Stomach smooth muscle (tissue), 2 donors: Measurements from ENCODE around the gene SCAF8.

Experiments used
- H3K27ac ChIP-seq: one replicate; pipeline ENCODE4 v1.7.0; 2013; ENCODE audit warnings: mild to moderate bottlenecking, low read length, inconsistent platforms
- H3K27me3 ChIP-seq, 2 donors: one replicate each; pipeline ENCODE4 v1.7.0; 2013; ENCODE audit warnings: low read length in 2 of 2; ENCODE audit not compliant: insufficient read depth in 2 of 2, control insufficient read depth in 1 of 2
- H3K36me3 ChIP-seq, 2 donors: one replicate each; pipeline ENCODE4 v1.7.0; 2013; ENCODE audit warnings: low read length in 2 of 2; ENCODE audit not compliant: control insufficient read depth in 2 of 2, insufficient read depth in 2 of 2
- H3K4me1 ChIP-seq: one replicate; pipeline ENCODE4 v1.7.0; 2013; ENCODE audit warnings: low read length; ENCODE audit not compliant: control insufficient read depth, insufficient read depth
- H3K4me3 ChIP-seq, 2 donors: one replicate each; pipeline ENCODE4 v1.7.0; 2013; ENCODE audit warnings: low read length in 2 of 2
- H3K9ac ChIP-seq, 2 donors: one replicate each; pipeline ENCODE4 v1.7.0; 2013; ENCODE audit warnings: low read length in 2 of 2, mild to moderate bottlenecking in 1 of 2
- H3K9me3 ChIP-seq, 2 donors: one replicate each; pipeline ENCODE4 v1.7.0; 2013; ENCODE audit warnings: low read length in 2 of 2; ENCODE audit not compliant: control insufficient read depth in 2 of 2
- donor health status: healthy.
- donor health status: Pancreatic carcinoma.

Gene SCAF8, protein sequence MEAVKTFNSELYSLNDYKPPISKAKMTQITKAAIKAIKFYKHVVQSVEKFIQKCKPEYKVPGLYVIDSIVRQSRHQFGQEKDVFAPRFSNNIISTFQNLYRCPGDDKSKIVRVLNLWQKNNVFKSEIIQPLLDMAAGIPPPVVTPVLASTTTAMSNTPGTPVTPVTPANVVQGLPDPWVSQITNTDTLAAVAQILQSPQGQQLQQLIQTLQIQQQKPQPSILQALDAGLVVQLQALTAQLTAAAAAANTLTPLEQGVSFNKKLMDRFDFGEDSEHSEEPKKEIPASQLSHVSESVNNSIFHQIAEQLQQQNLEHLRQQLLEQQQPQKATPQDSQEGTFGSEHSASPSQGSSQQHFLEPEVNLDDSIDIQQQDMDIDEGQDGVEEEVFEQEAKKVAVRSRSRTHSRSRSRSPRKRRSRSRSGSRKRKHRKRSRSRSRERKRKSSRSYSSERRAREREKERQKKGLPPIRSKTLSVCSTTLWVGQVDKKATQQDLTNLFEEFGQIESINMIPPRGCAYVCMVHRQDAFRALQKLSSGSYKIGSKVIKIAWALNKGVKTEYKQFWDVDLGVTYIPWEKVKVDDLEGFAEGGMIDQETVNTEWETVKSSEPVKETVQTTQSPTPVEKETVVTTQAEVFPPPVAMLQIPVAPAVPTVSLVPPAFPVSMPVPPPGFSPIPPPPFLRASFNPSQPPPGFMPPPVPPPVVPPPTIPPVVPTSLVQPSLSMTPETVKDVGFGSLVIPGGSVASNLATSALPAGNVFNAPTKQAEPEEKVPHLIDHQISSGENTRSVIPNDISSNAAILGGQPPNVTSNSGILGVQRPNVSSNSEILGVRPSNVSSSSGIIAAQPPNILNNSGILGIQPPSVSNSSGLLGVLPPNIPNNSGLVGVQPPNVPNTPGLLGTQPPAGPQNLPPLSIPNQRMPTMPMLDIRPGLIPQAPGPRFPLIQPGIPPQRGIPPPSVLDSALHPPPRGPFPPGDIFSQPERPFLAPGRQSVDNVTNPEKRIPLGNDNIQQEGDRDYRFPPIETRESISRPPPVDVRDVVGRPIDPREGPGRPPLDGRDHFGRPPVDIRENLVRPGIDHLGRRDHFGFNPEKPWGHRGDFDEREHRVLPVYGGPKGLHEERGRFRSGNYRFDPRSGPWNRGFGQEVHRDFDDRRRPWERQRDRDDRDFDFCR (N-terminal part only)

DNA sequence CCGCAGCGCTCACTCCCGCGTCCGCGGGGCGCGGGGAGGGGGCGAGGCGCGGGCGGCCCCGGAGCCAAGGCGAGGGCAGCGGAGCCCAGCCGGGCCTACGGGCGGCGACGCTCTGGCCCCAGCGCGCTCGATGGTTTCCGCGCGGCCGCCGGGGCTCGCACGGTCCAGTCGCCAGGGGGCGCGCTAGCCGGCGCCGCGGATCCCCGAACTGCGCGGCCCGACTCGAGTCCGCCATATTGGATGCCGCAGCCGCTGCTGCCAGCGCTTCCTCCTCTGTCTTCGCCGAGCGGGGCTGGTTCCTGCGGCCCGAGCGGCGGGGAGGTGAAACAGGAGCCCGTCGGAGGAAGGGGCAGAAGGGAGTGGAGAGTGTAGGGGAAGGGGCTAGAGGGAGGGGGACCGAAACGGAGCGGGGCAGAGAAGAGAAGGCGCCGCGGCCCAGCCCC, at the start of gene SCAF8:
SCAF8 (plus strand) TSS at position 234 of the 443 bp plus-strand sequence. CDS start 485 bp downstream, outside the sequence.
- Histone ChIP-seq H3K27me3 (no peaks in the 10 kb centered on the region), H3K36me3 (peaks cover 0 to 4% of the 10 kb centered on the region in 2 donors), H3K4me1 (peaks cover 27% of the 10 kb centered on the region), H3K4me3 (peak within 1 kb of the TSS; percentile 73 to 97), H3K9ac (peak within 1 kb of the TSS; percentile 86 to 89), H3K9me3 (no peaks in the 10 kb centered on the region), H3K27ac (peak within 1 kb of the TSS; percentile 96)

DNA sequence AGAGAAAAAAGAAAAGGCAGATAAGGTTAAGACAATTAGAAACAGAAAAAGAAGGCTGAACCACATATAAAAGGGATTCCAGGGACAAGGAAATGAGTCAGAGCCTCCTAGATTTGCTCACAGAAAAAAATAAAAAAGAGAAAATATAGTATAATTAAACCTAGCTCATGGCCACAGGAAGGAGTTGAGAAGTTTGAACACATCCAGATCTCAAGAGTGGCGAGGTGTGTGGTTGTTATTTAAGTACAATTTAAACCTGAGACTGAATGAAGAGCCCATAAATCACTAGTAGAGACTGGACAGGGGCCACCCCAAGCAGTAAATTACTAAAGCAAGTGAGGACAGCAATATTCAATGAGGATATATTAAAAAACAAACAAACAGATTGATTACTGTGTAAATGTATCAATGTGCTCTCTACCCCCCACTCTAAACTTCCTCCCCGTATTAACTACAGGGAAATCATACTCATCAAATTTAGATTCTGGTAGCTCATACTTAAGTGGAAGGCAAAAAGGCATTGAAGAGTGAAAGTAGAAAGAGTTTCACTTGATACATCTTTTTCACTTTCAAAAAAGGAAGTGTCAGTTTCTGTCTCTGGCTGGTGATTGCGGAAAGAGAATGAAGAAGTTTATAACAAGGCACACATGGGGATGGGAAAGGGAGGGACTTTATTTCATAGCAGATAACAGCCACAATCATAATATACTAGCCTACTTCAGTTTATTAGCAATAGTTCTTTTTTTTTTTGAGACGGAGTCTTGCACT, 49.3 kb upstream of the SCAF8 start:
- Histone ChIP-seq H3K9ac (no peak overlapping the region), H3K36me3 (no peaks in the 10 kb centered on the region), H3K4me3 (no peak overlapping the region), H3K27me3 (no peaks in the 10 kb centered on the region), H3K27ac (no peak overlapping the region), H3K9me3 (no peaks in the 10 kb centered on the region), H3K4me1 (no peaks in the 10 kb centered on the region)

DNA sequence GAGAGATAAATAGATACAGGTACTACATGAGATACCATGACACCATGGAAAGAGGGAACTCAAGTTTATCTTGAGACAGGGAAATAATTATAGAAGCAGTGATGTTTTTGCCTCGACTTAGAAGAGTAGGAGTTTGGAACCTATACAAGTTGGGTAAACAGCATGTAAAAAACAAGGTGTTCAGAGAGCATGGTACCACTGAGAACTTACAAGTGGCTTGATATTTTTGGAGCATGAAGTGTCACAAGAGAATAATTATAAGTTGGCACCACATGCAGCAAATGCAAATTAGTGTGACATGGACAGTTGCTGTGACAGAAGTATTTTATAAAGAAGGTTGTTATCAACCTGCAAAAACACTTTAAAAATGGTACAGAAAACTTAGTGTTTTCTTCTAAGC, 47.1 kb upstream of the SCAF8 start:
- Histone ChIP-seq H3K4me1 (no peaks in the 10 kb centered on the region), H3K36me3 (no peaks in the 10 kb centered on the region), H3K4me3 (no peak overlapping the region), H3K27me3 (no peaks in the 10 kb centered on the region), H3K9me3 (no peaks in the 10 kb centered on the region), H3K9ac (no peak overlapping the region), H3K27ac (no peak overlapping the region)

DNA sequence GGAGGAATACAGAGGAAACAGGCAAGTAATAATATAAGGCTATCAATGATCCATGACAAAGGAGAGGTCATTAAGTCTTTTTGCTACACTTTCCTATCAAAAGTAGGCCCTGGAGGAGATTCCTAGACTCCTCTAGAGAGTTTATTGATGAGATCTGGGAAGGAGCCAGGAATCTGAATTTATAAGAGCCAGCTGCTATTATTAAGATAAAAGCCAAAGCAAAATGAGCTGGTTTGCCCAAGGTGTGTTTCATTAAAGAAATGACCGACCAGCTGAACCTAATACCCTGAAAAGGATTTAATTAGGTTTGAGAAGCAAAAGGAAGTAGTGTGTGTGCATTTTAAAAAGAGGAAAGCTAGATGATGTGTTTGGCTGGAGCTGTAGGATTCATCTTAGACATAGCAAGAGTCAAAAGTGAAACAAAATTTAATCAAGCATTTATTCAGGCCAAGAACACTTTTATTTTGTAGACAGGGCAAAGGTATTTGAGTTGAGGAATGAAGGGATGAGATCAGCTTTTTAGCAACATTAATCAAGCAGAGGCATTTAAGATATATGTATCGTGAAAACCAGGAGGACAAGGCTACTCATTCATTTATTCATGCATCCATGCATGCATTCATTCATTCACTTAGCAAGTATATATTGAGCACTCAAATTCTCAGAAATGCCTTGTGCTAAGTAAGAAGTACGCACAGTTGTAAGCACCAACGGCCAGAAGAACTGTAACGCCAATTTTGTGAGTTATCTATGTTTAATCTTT, 43.5 kb upstream of the SCAF8 start:
- no peak overlapping the region for H3K4me3 ChIP-seq
- H3K36me3 ChIP-seq = no peaks in the 10 kb centered on the region
- H3K27ac ChIP-seq = no peak overlapping the region
- no peaks in the 10 kb centered on the region for H3K4me1 ChIP-seq
- H3K27me3 ChIP-seq = no peaks in the 10 kb centered on the region
- no peak overlapping the region for H3K9ac ChIP-seq
- H3K9me3 ChIP-seq = no peaks in the 10 kb centered on the region

DNA sequence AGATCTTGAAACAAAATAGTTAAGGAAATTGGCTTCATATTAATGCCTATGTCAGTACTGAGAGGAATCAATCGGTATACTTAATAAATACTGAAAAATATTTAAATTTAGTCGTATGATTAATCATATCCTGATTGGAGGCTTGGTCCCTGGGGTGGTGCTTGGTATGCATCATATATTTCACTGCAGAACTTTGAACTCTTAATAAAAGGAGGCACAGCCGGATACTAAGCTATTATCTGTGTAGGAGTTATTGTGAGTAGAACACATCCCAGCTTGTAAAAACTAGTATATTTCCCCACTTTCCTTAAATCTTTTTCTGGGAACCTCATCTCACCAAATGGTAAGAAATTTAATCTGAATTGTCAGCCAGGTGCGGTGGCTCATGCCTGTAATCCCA, 42.4 kb upstream of the SCAF8 start:
- Histone ChIP-seq H3K27me3 (no peaks in the 10 kb centered on the region), H3K9ac (no peak overlapping the region), H3K36me3 (no peaks in the 10 kb centered on the region), H3K4me1 (no peaks in the 10 kb centered on the region), H3K27ac (no peak overlapping the region), H3K9me3 (no peaks in the 10 kb centered on the region), H3K4me3 (no peak overlapping the region)

DNA sequence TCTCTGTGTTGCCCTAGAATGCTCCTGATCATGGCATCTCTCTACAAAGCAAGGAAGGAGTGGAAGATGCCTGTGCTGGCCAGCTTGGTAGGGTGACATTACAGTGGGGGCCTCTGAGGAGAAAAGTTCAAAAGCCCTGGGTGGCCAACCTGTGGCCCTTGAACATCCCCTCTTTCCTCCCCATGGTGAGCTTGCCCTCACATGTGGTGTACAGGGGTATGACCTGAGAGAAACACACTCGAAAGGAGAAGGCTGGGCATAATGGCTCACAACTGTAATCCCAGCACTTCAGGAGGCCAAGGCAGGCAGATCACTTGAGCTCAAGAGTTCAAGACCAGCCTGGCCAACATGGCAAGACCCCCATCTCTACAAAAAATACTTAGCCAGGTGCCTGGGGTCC, 36.6 kb upstream of the SCAF8 start:
- Histone ChIP-seq H3K9ac (no peak overlapping the region), H3K4me3 (no peak overlapping the region), H3K27me3 (no peaks in the 10 kb centered on the region)

DNA sequence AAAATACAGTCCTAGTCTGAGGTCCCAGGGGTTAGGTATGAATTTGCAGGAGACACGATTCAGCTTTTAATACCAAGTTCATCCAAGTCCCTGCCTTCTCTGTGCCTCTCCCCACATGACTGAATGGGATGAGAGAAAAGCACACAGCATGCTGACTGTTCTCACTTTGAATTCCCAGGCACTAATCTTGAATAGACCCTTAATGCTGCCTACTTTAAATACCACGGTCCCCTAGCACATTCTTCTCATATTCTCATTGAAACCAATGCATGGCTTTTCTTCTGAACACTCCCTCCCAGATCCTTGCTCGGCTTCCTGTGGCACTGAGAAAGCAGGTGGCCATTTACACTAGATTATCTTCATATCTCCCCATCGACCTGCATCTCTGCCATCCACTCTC, 30.1 kb upstream of the SCAF8 start:
- H3K27ac ChIP-seq = no peak overlapping the region
- H3K27me3 ChIP-seq = no peaks in the 10 kb centered on the region
- no peak overlapping the region for H3K9ac ChIP-seq
- no peaks in the 10 kb centered on the region for H3K4me1 ChIP-seq
- no peak overlapping the region for H3K4me3 ChIP-seq
- H3K9me3 ChIP-seq = no peaks in the 10 kb centered on the region
- H3K36me3 ChIP-seq = no peaks in the 10 kb centered on the region

More for the DNA sequence above, 36.6 kb upstream of the SCAF8 start:
- H3K4me1 ChIP-seq = no peaks in the 10 kb centered on the region
- no peaks in the 10 kb centered on the region for H3K36me3 ChIP-seq
- no peak overlapping the region for H3K27ac ChIP-seq
- no peaks in the 10 kb centered on the region for H3K9me3 ChIP-seq

DNA sequence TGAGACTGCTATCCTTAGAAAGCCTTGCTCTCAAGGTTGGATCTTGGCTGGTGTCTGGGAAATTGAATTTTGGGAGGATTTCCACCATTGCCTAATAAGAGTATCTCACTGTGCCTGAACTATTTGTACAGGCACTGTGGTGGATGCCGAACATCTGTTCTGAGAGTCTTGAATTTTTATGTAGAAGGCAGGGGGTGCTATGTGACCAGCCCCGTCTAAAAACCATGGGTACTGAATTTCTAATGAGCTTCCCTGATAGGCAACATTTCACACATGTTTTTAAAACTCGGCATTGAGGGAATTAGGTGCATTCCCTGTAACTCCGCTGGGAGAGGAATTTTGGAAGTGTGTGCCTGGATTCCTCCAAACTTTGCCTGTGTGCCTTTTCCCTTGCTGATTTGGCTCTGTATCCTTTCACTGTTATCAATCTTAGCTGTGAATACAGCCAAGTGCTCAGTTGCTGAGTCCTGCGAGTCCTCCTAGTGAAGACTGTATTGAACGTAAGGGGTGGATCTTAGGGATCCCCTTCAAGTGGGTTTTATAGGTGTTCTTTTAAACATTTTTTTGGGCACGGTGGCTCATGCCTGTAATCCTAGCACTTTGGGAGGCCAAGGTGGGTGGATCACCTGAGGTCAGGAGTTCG, 27.6 kb upstream of the SCAF8 start:
- Histone ChIP-seq H3K4me1 (no peaks in the 10 kb centered on the region), H3K9me3 (no peaks in the 10 kb centered on the region), H3K36me3 (no peaks in the 10 kb centered on the region), H3K4me3 (no peak overlapping the region), H3K9ac (no peak overlapping the region), H3K27me3 (no peaks in the 10 kb centered on the region), H3K27ac (no peak overlapping the region)

DNA sequence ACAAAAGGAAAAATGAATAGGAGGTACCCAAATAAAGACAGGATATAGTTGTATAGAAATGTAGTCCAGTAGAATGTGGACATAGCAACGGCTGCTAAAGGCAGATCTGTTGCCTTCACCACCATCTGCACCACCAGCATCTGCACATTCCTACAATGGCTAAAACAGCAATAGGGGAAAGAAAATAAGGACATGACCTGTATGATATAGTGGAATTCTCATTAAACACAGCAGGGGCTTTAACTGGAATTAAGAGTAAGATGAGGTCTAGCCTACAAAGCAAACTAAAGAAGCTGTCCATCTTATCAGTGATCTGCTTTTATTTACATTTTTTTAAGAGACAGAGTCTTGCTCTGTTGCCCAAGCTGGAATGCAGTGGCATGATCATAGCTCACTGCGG, 26.8 kb upstream of the SCAF8 start:
- no peak overlapping the region for H3K9ac ChIP-seq
- H3K4me1 ChIP-seq = no peaks in the 10 kb centered on the region
- no peaks in the 10 kb centered on the region for H3K9me3 ChIP-seq
- H3K4me3 ChIP-seq = no peak overlapping the region
- H3K27ac ChIP-seq = no peak overlapping the region
- H3K27me3 ChIP-seq = no peaks in the 10 kb centered on the region
- no peaks in the 10 kb centered on the region for H3K36me3 ChIP-seq
